HCT116 (cell line): ENCODE measurements around the gene ALOX5AP. TPM values are rescaled to one million over a fixed set of nuclear protein-coding genes. Genes with fewer than 3 reads are reported as not detected.
A peak's percentile ranks its signal among the peaks of the same experiment; 100 is the strongest.

Experiments
- ATAC-seq: fragments of 200-7000 bp; cut with Tn5 transposase; 2 replicates; pipeline ENCODE4 v1.9.1; 2020; ENCODE audit warnings: mild to moderate bottlenecking, moderate library complexity
- BruUV-seq: library from RNA; stranded (reverse); fragments of 400-500 nt; replicated peaks from 2 replicates; lab custom pipeline; 2021; lab: Mats Ljungman, UMichigan
- CTCF ChIA-PET: fragments of 300-600 bp; sonication (Branson Sonifier 250); formaldehyde crosslinking; loops from one replicate; lab custom pipeline; 2021; ENCODE audit warnings: antibody characterized with exemption; lab: Charles Lee
- POLR2A ChIA-PET: fragments of 300-600, 350-600 bp; sonication (Branson Sonifier 250); formaldehyde crosslinking; loops from one replicate; lab custom pipeline; 2021; ENCODE audit warnings: antibody characterized with exemption; lab: Charles Lee
- RAD21 ChIA-PET, 2 experiments: fragments of 300-600 bp; sonication (Branson Sonifier 250); formaldehyde crosslinking; loops; one replicate each; lab custom pipeline; 2023; ENCODE audit warnings: low total read pairs in 2 of 2; ENCODE audit not compliant: uncharacterized antibody in 2 of 2, unreplicated experiment in 2 of 2, low non-redundant PET in 1 of 2; lab: Charles Lee
- DNase-seq: peaks from one replicate; pipeline ENCODE4 v3.0.0-alpha.2; 2010; ENCODE audit warnings: low read depth, low spot score
- H2AFZ ChIP-seq: fragments of 200-600 bp; shearing (Covaris generic), sonication (generic); 2 replicates; pipeline ENCODE4 v1.6.1; 2017; ENCODE audit warnings: low read depth, mixed run types, mixed read lengths, antibody characterized with exemption, low read length; ENCODE audit not compliant: poor library complexity, severe bottlenecking
- H3K27ac ChIP-seq: 2 replicates; pipeline ENCODE4 v1.5.1; 2012; ENCODE audit warnings: low read depth, low read length
- H3K27me3 ChIP-seq: fragments of 200-600 bp; sonication (generic); 2 replicates; pipeline ENCODE4 v1.6.1; 2016; ENCODE audit warnings: mixed run types, low read length, mixed read lengths; ENCODE audit not compliant: insufficient read depth
- H3K36me3 ChIP-seq, 2 experiments: fragments of 200-500 bp in 1 of 2; fragments of 200-600 bp in 1 of 2; sonication (Bioruptor generic) in 1 of 2; sonication (generic) in 1 of 2; 2 replicates each; pipeline versions ENCODE4 v1.5.1 to v1.6.1; 2014 to 2016; ENCODE audit warnings: low read length in 2 of 2, inconsistent platforms in 1 of 2, mixed read lengths in 1 of 2, mixed run types in 1 of 2; ENCODE audit not compliant: insufficient read depth in 2 of 2, control insufficient read depth in 1 of 2
- H3K4me1 ChIP-seq, 2 experiments: fragments of 200-600 bp in 1 of 2; sonication (generic) in 1 of 2; 2 replicates each; pipeline versions ENCODE4 v1.5.1 to v1.6.1; 2012 to 2017; ENCODE audit warnings: low read length in 2 of 2, inconsistent platforms in 1 of 2, mild to moderate bottlenecking in 1 of 2, mixed read lengths in 1 of 2, mixed run types in 1 of 2, moderate library complexity in 1 of 2; ENCODE audit not compliant: insufficient read depth in 2 of 2, control insufficient read depth in 1 of 2
- H3K4me2 ChIP-seq: fragments of 200-600 bp; sonication (generic); 2 replicates; pipeline ENCODE4 v1.6.1; 2017; ENCODE audit warnings: mixed run types, low read length, mixed read lengths
- H3K4me3 ChIP-seq, 2 experiments: fragments of 200-600 bp in 1 of 2; sonication (generic) in 1 of 2; replicated peaks in 1 of 2; 2 replicates each; pipeline ENCODE4 v1.5.1; 2011 to 2016; ENCODE audit warnings: low read length in 2 of 2, control low read depth in 1 of 2, low read depth in 1 of 2, mild to moderate bottlenecking in 1 of 2, mixed read lengths in 1 of 2, mixed run types in 1 of 2
- H3K79me2 ChIP-seq: fragments of 200-600 bp; sonication (generic); 2 replicates; pipeline ENCODE4 v1.6.1; 2017; ENCODE audit warnings: mild to moderate bottlenecking, mixed run types, low read length, moderate library complexity, mixed read lengths; ENCODE audit not compliant: insufficient read depth
- H3K9ac ChIP-seq: fragments of 200-600 bp; sonication (generic); 2 replicates; pipeline ENCODE4 v1.6.1; 2016; ENCODE audit warnings: low read length, mixed read lengths
- H3K9me2 ChIP-seq: fragments of 200-600 bp; sonication (generic), shearing (Covaris generic); 2 replicates; pipeline ENCODE4 v1.6.1; 2017; ENCODE audit warnings: mixed run types, mild to moderate bottlenecking, moderate library complexity; ENCODE audit not compliant: insufficient read depth
- H3K9me3 ChIP-seq, 2 experiments: fragments of 200-500 bp in 1 of 2; fragments of 200-600 bp in 1 of 2; sonication (Bioruptor generic) in 1 of 2; sonication (generic) in 1 of 2; 2 replicates each; pipeline ENCODE4 v1.6.1; 2014 to 2017; ENCODE audit warnings: low read length in 2 of 2, mixed read lengths in 2 of 2, inconsistent platforms in 1 of 2, low read depth in 1 of 2, mild to moderate bottlenecking in 1 of 2, mixed run types in 1 of 2, moderate library complexity in 1 of 2; ENCODE audit not compliant: control insufficient read depth in 1 of 2, insufficient read depth in 1 of 2
- H4K20me1 ChIP-seq: fragments of 200-600 bp; sonication (generic), shearing (Covaris generic); 2 replicates; pipeline ENCODE4 v1.6.1; 2017; ENCODE audit warnings: mixed run types, mild to moderate bottlenecking, moderate library complexity; ENCODE audit not compliant: insufficient read depth
- CEBPB ChIP-seq: IDR thresholded peaks from 2 replicates; pipeline ENCODE4 v1.6.1; 2012; ENCODE audit warnings: low read depth
- MAX ChIP-seq: IDR thresholded peaks from 2 replicates; pipeline ENCODE4 v1.6.1; 2012
- SP1 ChIP-seq: IDR thresholded peaks from 2 replicates; pipeline ENCODE4 v1.6.1; 2012; ENCODE audit warnings: low read depth
- TCF7L2 ChIP-seq: IDR thresholded peaks from 2 replicates; pipeline ENCODE4 v1.7.0; 2011; ENCODE audit warnings: borderline replicate concordance, inconsistent platforms; ENCODE audit not compliant: insufficient read depth, insufficient read length; ENCODE audit errors: extremely low read depth
- ZBTB33 ChIP-seq: IDR thresholded peaks from 2 replicates; pipeline ENCODE4 v1.6.1; 2011; ENCODE audit warnings: mild to moderate bottlenecking, low read length, moderate library complexity; ENCODE audit not compliant: insufficient replicate concordance; ENCODE audit errors: extremely low read depth
- ZFX ChIP-seq: fragments of 450-650 bp; IDR thresholded peaks from 2 replicates; pipeline ENCODE4 v1.6.1; 2017
- intact Hi-C: fragments of 100-400 bp; cut with micrococcal nuclease; formaldehyde crosslinking; loops from 2 replicates; pipeline ENCODE4 v1.10.0; 2022
- total RNA-seq: library from RNA; stranded (reverse); gene quantifications from one replicate; pipeline ENCODE4 v1.2.1, GENCODE V29; 2021; ENCODE audit not compliant: unreplicated experiment

Gene ALOX5AP
- total RNA-seq, 1 experiment from 2014 or later, result not detected

- H2AFZ ChIP-seq, result peak overlapping the region; percentile 98
- TF ChIP-seq ZFX (no peak), TCF7L2 (no peak), ZBTB33 (no peak)
- H3K27ac ChIP-seq, result peak overlapping the region; percentile 59
- peaks cover 26 to 47% of the 10 kb centered on the region in 2 experiments for H3K4me1 ChIP-seq
- no peaks in the 10 kb centered on the region for H4K20me1 ChIP-seq
- no peak for ATAC-seq
- no peaks in the 10 kb centered on the region for H3K9me3 ChIP-seq
- POLR2A ChIA-PET, result interaction anchor here (0.8 to 0.9 kb wide), 2 partner anchors 10 to 60 kb away, joined by 3 read pairs; no protein-coding TSS in a partner anchor
- H3K36me3 ChIP-seq, result no peaks in the 10 kb centered on the region
- peak overlapping the region; percentile 71 for H3K4me2 ChIP-seq
- RAD21 ChIA-PET, result interaction anchor here (0.6 to 2.5 kb wide), 3 partner anchors 55 to 61 kb away, joined by 4 to 16 read pairs (median 4); no protein-coding TSS in a partner anchor
- BruUV-seq, result no TSS peak
- no peaks in the 10 kb centered on the region for H3K9me2 ChIP-seq
- H3K4me3 ChIP-seq, result 0 out of 4 replicates have a peak overlapping the region, but pooled peaks of 1 of the 2 experiments have one; percentile 15
- intact Hi-C loops, result loop anchor here (2.0 to 10.0 kb wide), 3 partner anchors 210 to 460 kb away; no protein-coding TSS in a partner anchor
- H3K27me3 ChIP-seq, result no peaks in the 10 kb centered on the region
- H3K9ac ChIP-seq, result peak overlapping the region; percentile 42
- CTCF ChIA-PET, result interaction anchor here (0.9 to 6.5 kb wide), 11 partner anchors 10 to 690 kb away, joined by 3 to 46 read pairs (median 4); no protein-coding TSS in a partner anchor
- no peaks in the 10 kb centered on the region for H3K79me2 ChIP-seq
- no peak for DNase-seq
Measured at GRCh38 chr13:30805132-30805537, 69.8 kb downstream of the ALOX5AP start.

GRCh38 chr13:30805603-30806011 lies 70.3 kb downstream of the ALOX5AP start:
- intact Hi-C loops, result loop anchor here (2.0 to 10.0 kb wide), 3 partner anchors 209 to 461 kb away; no protein-coding TSS in a partner anchor
- DNase-seq (peak; percentile 68), ATAC-seq (peak; percentile 63)
- H3K4me2 ChIP-seq, result peak overlapping the region; percentile 71
- H2AFZ ChIP-seq, result peak overlapping the region; percentile 98
- peak; percentile 20; the same call in 1 of the 2 replicates for TF ChIP-seq SP1
- TF ChIP-seq MAX, result 0 out of 2 replicates have a peak, but pooled peaks have one; percentile 27
- TF ChIP-seq CEBPB, result no peak
- peaks cover 26 to 47% of the 10 kb centered on the region in 2 experiments for H3K4me1 ChIP-seq
- H3K36me3 ChIP-seq, result no peaks in the 10 kb centered on the region
- H4K20me1 ChIP-seq, result no peaks in the 10 kb centered on the region
- no peaks in the 10 kb centered on the region for H3K9me3 ChIP-seq
- peak overlapping the region; percentile 42 for H3K9ac ChIP-seq
- ChIA-PET CTCF (interaction anchor here (0.9 to 6.5 kb wide), 10 partner anchors 10 to 691 kb away, joined by 3 to 46 read pairs (median 5); no protein-coding TSS in a partner anchor), RAD21 (interaction anchor here (0.6 to 2.5 kb wide), 3 partner anchors 55 to 60 kb away, joined by 4 to 16 read pairs (median 4); no protein-coding TSS in a partner anchor), POLR2A (interaction anchor here (0.9 kb wide), 1 partner anchor 60 kb away, joined by 3 read pairs; no protein-coding TSS in a partner anchor)
- H3K4me3 ChIP-seq, result peak overlapping the region in 1 of 2 experiments; percentile 15; a peak in 1 of 4 replicates
- H3K9me2 ChIP-seq, result no peaks in the 10 kb centered on the region
- H3K27ac ChIP-seq, result peak overlapping the region; percentile 59
- H3K27me3 ChIP-seq, result no peaks in the 10 kb centered on the region
- no peaks in the 10 kb centered on the region for H3K79me2 ChIP-seq
- BruUV-seq, result no TSS peak
